SK-N-MC (cell line): ENCODE data around the gene PRIM2.

Source experiments
- DNase-seq: peaks from one replicate; pipeline ENCODE4 v3.0.0-alpha.2; 2011; ENCODE audit warnings: low read depth, low spot score
- H3K27ac ChIP-seq: fragments of 200-600 bp; sonication (generic); 2 replicates; pipeline ENCODE4 v1.5.1; 2016; ENCODE audit warnings: mixed run types
- H3K36me3 ChIP-seq: fragments of 200-600 bp; sonication (generic); 2 replicates; pipeline ENCODE4 v1.6.1; 2017; ENCODE audit warnings: antibody characterized with exemption, low read length, mixed read lengths; ENCODE audit not compliant: insufficient read depth
- H3K4me3 ChIP-seq: fragments of 200-600 bp; sonication (generic); 2 replicates; pipeline ENCODE4 v1.5.1; 2016
- H3K9ac ChIP-seq: fragments of 200-600 bp; sonication (generic); 2 replicates; pipeline ENCODE4 v1.8.0; 2017; ENCODE audit warnings: mixed run types, mixed read lengths; ENCODE audit not compliant: insufficient read length
- H3K9me3 ChIP-seq: fragments of 200-600 bp; sonication (generic); 2 replicates; pipeline ENCODE4 v1.6.1; 2017; ENCODE audit warnings: low read depth, mild to moderate bottlenecking, antibody characterized with exemption, low read length, moderate library complexity, mixed read lengths
- EZH2 ChIP-seq: fragments of 200-600 bp; sonication (generic); IDR thresholded peaks from one replicate; pipeline ENCODE4 v1.6.1; 2017; ENCODE audit warnings: antibody characterized with exemption
- FOXP2 ChIP-seq: optimal IDR thresholded peaks from 2 replicates; pipeline ENCODE3; 2011; ENCODE audit warnings: mild to moderate bottlenecking, moderate library complexity; ENCODE audit not compliant: insufficient read depth; ENCODE audit errors: extremely low read length, control extremely low read depth
- POLR2AphosphoS5 ChIP-seq: IDR thresholded peaks from 2 replicates; pipeline ENCODE4 v1.6.1; 2012; ENCODE audit warnings: mild to moderate bottlenecking, low read depth, low read length, borderline replicate concordance

Gene PRIM2

GRCh38 chr6:57313711-57314471 lies 3.5 kb upstream of the PRIM2 start:
- Histone ChIP-seq H3K27ac (peak overlapping the region; percentile 94), H3K9me3 (no peaks in the 10 kb centered on the region), H3K9ac (peak overlapping the region; percentile 65), H3K36me3 (peaks cover 3% of the 10 kb centered on the region), H3K4me3 (peak overlapping the region; percentile 57)
- DNase-seq: peak; percentile 66
- TF ChIP-seq POLR2AphosphoS5: no peak
- TF ChIP-seq FOXP2: no peak
- no peak for TF ChIP-seq EZH2

GRCh38 chr6:57315111-57315510 lies 2.3 kb upstream of the PRIM2 start:
- TF ChIP-seq EZH2 (no peak), POLR2AphosphoS5 (no peak), FOXP2 (no peak)
- Histone ChIP-seq H3K4me3 (no peak overlapping the region), H3K9ac (no peak overlapping the region), H3K27ac (no peak overlapping the region), H3K9me3 (no peaks in the 10 kb centered on the region), H3K36me3 (peaks cover 15% of the 10 kb centered on the region)
- no peak for DNase-seq

GRCh38 chr6:57315851-57316250 lies 1.6 kb upstream of the PRIM2 start:
- no peak for DNase-seq
- Histone ChIP-seq H3K4me3 (no peak overlapping the region), H3K9me3 (no peaks in the 10 kb centered on the region), H3K9ac (no peak overlapping the region), H3K36me3 (peaks cover 22% of the 10 kb centered on the region), H3K27ac (no peak overlapping the region)
- no peak for TF ChIP-seq FOXP2

GRCh38 chr6:57316581-57317059 lies 810 bp upstream of the PRIM2 start:
- H3K9ac ChIP-seq: peak overlapping the region; percentile 96
- TF ChIP-seq POLR2AphosphoS5: no peak
- no peak for TF ChIP-seq FOXP2
- TF ChIP-seq EZH2: no peak
- peak; percentile 82 for DNase-seq
- H3K4me3 ChIP-seq: peak overlapping the region; percentile 97
- no peaks in the 10 kb centered on the region for H3K9me3 ChIP-seq
- peak overlapping the region; percentile 47; the same call in 1 of the 2 replicates for H3K27ac ChIP-seq
- peaks cover 30% of the 10 kb centered on the region for H3K36me3 ChIP-seq

GRCh38 chr6:57324538-57324937 lies 7.1 kb downstream of the PRIM2 start:
- TF ChIP-seq POLR2AphosphoS5: no peak
- TF ChIP-seq EZH2: no peak
- TF ChIP-seq FOXP2: no peak
- H3K9me3 ChIP-seq: peaks cover 3% of the 10 kb centered on the region; the same call in 1 of the 2 replicates
- no peak overlapping the region for H3K27ac ChIP-seq
- no peak overlapping the region for H3K9ac ChIP-seq
- H3K36me3 ChIP-seq: peaks cover 90% of the 10 kb centered on the region
- DNase-seq: no peak
- no peak overlapping the region for H3K4me3 ChIP-seq

- DNase-seq: no peak
- no peak for TF ChIP-seq POLR2AphosphoS5
- no peak for TF ChIP-seq EZH2
- no peak for TF ChIP-seq FOXP2
- Histone ChIP-seq H3K9me3 (peaks cover 19% of the 10 kb centered on the region), H3K36me3 (peaks cover 90% of the 10 kb centered on the region), H3K4me3 (no peak overlapping the region), H3K27ac (no peak overlapping the region), H3K9ac (no peak overlapping the region)
These were observed 9.9 kb downstream of the PRIM2 start for GRCh38 chr6:57327311-57327710.

GRCh38 chr6:57328074-57328473 lies 10.6 kb downstream of the PRIM2 start:
- Histone ChIP-seq H3K9ac (no peak overlapping the region), H3K27ac (no peak overlapping the region), H3K4me3 (no peak overlapping the region), H3K36me3 (peaks cover 90% of the 10 kb centered on the region), H3K9me3 (peaks cover 24% of the 10 kb centered on the region)
- DNase-seq: no peak
- no peak for TF ChIP-seq POLR2AphosphoS5

- peaks cover 32% of the 10 kb centered on the region for H3K9me3 ChIP-seq
- no peak overlapping the region for H3K27ac ChIP-seq
- H3K9ac ChIP-seq: no peak overlapping the region
- DNase-seq: no peak
- peaks cover 96% of the 10 kb centered on the region for H3K36me3 ChIP-seq
- TF ChIP-seq EZH2 (no peak), POLR2AphosphoS5 (no peak), FOXP2 (no peak)
- H3K4me3 ChIP-seq: no peak overlapping the region
These were observed 12.5 kb downstream of the PRIM2 start for GRCh38 chr6:57329933-57330332.
